SK-N-MC (cell line): ENCODE results near the gene AP3B1.

Experiments
- DNase-seq: peaks from one replicate; pipeline ENCODE4 v3.0.0-alpha.2; 2011; ENCODE audit warnings: low read depth, low spot score
- H3K27ac ChIP-seq: fragments of 200-600 bp; sonication (generic); 2 replicates; pipeline ENCODE4 v1.5.1; 2016; ENCODE audit warnings: mixed run types
- H3K36me3 ChIP-seq: fragments of 200-600 bp; sonication (generic); 2 replicates; pipeline ENCODE4 v1.6.1; 2017; ENCODE audit warnings: antibody characterized with exemption, low read length, mixed read lengths; ENCODE audit not compliant: insufficient read depth
- H3K4me3 ChIP-seq: fragments of 200-600 bp; sonication (generic); 2 replicates; pipeline ENCODE4 v1.5.1; 2016
- H3K9ac ChIP-seq: fragments of 200-600 bp; sonication (generic); 2 replicates; pipeline ENCODE4 v1.8.0; 2017; ENCODE audit warnings: mixed run types, mixed read lengths; ENCODE audit not compliant: insufficient read length
- H3K9me3 ChIP-seq: fragments of 200-600 bp; sonication (generic); 2 replicates; pipeline ENCODE4 v1.6.1; 2017; ENCODE audit warnings: low read depth, mild to moderate bottlenecking, antibody characterized with exemption, low read length, moderate library complexity, mixed read lengths
- EZH2 ChIP-seq: fragments of 200-600 bp; sonication (generic); IDR thresholded peaks from one replicate; pipeline ENCODE4 v1.6.1; 2017; ENCODE audit warnings: antibody characterized with exemption
- FOXP2 ChIP-seq: optimal IDR thresholded peaks from 2 replicates; pipeline ENCODE3; 2011; ENCODE audit warnings: mild to moderate bottlenecking, moderate library complexity; ENCODE audit not compliant: insufficient read depth; ENCODE audit errors: extremely low read length, control extremely low read depth
- POLR2AphosphoS5 ChIP-seq: IDR thresholded peaks from 2 replicates; pipeline ENCODE4 v1.6.1; 2012; ENCODE audit warnings: mild to moderate bottlenecking, low read depth, low read length, borderline replicate concordance

Gene AP3B1

GRCh38 chr5:77986261-77986660, 308.2 kb downstream of the AP3B1 start:
- no peak for DNase-seq
- Histone ChIP-seq H3K9me3 (no peaks in the 10 kb centered on the region), H3K36me3 (no peaks in the 10 kb centered on the region), H3K4me3 (no peak overlapping the region), H3K27ac (no peak overlapping the region), H3K9ac (no peak overlapping the region)
- no peak for TF ChIP-seq FOXP2
- TF ChIP-seq EZH2 = no peak
- no peak for TF ChIP-seq POLR2AphosphoS5

GRCh38 chr5:77985247-77985646, 309.3 kb downstream of the AP3B1 start:
- Histone ChIP-seq H3K9me3 (no peaks in the 10 kb centered on the region), H3K4me3 (no peak overlapping the region), H3K36me3 (no peaks in the 10 kb centered on the region), H3K27ac (no peak overlapping the region), H3K9ac (no peak overlapping the region)
- DNase-seq = no peak
- TF ChIP-seq POLR2AphosphoS5 (no peak), FOXP2 (no peak), EZH2 (no peak)

GRCh38 chr5:77984587-77984986, 309.9 kb downstream of the AP3B1 start:
- Histone ChIP-seq H3K9ac (no peak overlapping the region), H3K4me3 (no peak overlapping the region), H3K36me3 (no peaks in the 10 kb centered on the region), H3K27ac (no peak overlapping the region), H3K9me3 (no peaks in the 10 kb centered on the region)
- TF ChIP-seq POLR2AphosphoS5 = no peak
- TF ChIP-seq FOXP2 = no peak
- no peak for TF ChIP-seq EZH2
- DNase-seq = no peak

GRCh38 chr5:77983482-77984199, 310.9 kb downstream of the AP3B1 start:
- no peak for TF ChIP-seq EZH2
- no peak for TF ChIP-seq POLR2AphosphoS5
- no peak for TF ChIP-seq FOXP2
- no peak overlapping the region for H3K9ac ChIP-seq
- DNase-seq = peak; percentile 37

GRCh38 chr5:77981820-77982219, 312.7 kb downstream of the AP3B1 start:
- Histone ChIP-seq H3K4me3 (no peak overlapping the region), H3K9me3 (no peaks in the 10 kb centered on the region), H3K36me3 (no peaks in the 10 kb centered on the region), H3K27ac (no peak overlapping the region), H3K9ac (no peak overlapping the region)
- TF ChIP-seq POLR2AphosphoS5 = no peak
- no peak for TF ChIP-seq EZH2
- no peak for TF ChIP-seq FOXP2
- no peak for DNase-seq

More at GRCh38 chr5:77983482-77984199, 310.9 kb downstream of the AP3B1 start:
- H3K9me3 ChIP-seq = no peaks in the 10 kb centered on the region
- no peak overlapping the region for H3K27ac ChIP-seq
- no peaks in the 10 kb centered on the region for H3K36me3 ChIP-seq
- H3K4me3 ChIP-seq = peak overlapping the region; percentile 44

GRCh38 chr5:77974576-77974975, 319.9 kb downstream of the AP3B1 start:
- Histone ChIP-seq H3K9me3 (no peaks in the 10 kb centered on the region), H3K4me3 (no peak overlapping the region), H3K27ac (no peak overlapping the region), H3K9ac (no peak overlapping the region), H3K36me3 (no peaks in the 10 kb centered on the region)
- TF ChIP-seq FOXP2 (no peak), EZH2 (no peak), POLR2AphosphoS5 (no peak)
- DNase-seq = no peak

GRCh38 chr5:77973253-77973609, 321.3 kb downstream of the AP3B1 start:
- no peaks in the 10 kb centered on the region for H3K9me3 ChIP-seq
- H3K9ac ChIP-seq = no peak overlapping the region
- TF ChIP-seq POLR2AphosphoS5 (no peak), EZH2 (no peak), FOXP2 (no peak)
- DNase-seq = no peak
- H3K27ac ChIP-seq = no peak overlapping the region
- peak overlapping the region; percentile 69; the same call in 1 of the 2 replicates for H3K4me3 ChIP-seq
- H3K36me3 ChIP-seq = no peaks in the 10 kb centered on the region

GRCh38 chr5:77972469-77973252, 321.8 kb downstream of the AP3B1 start:
- H3K9me3 ChIP-seq = no peaks in the 10 kb centered on the region
- DNase-seq = no peak
- peak overlapping the region; percentile 69 for H3K4me3 ChIP-seq
- no peak for TF ChIP-seq EZH2
- no peak for TF ChIP-seq POLR2AphosphoS5
- no peak for TF ChIP-seq FOXP2
- no peak overlapping the region for H3K27ac ChIP-seq
- H3K36me3 ChIP-seq = no peaks in the 10 kb centered on the region
- H3K9ac ChIP-seq = no peak overlapping the region
